SK-N-SH (cell line): ENCODE measurements around the gene ZNF454. TPM values are rescaled to one million over a fixed set of nuclear protein-coding genes. Genes with fewer than 3 reads are reported as not detected.

Source experiments
- CTCF ChIA-PET: fragments of 300-600, 350-600 bp; formaldehyde crosslinking; extraction: SDS; loops from one replicate; lab custom pipeline; 2021; lab: Yijun Ruan, JAX
- POLR2A ChIA-PET: fragments of 350-600 bp; sonication (Branson Sonifier 250); formaldehyde crosslinking; extraction: SDS; loops from one replicate; lab custom pipeline; 2020; ENCODE audit warnings: antibody characterized with exemption, inconsistent platforms; lab: Yijun Ruan, JAX
- DNase-seq: peaks from one replicate; pipeline ENCODE4 v3.0.0; 2012
- H2AFZ ChIP-seq: fragments of 200-600 bp; sonication (generic); 2 replicates; pipeline ENCODE4 v1.8.1; 2016; ENCODE audit warnings: antibody characterized with exemption, mild to moderate bottlenecking, low read depth
- H3F3A ChIP-seq: fragments of 200-600 bp; sonication (generic); replicated peaks from 2 replicates; pipeline ENCODE3; 2016; ENCODE audit warnings: antibody characterized with exemption, mild to moderate bottlenecking; ENCODE audit not compliant: insufficient read depth
- H3K27ac ChIP-seq, 2 experiments: fragments of 200-500 bp in 1 of 2; fragments of 200-600 bp in 1 of 2; sonication (Bioruptor generic) in 1 of 2; sonication (generic), shearing (Covaris generic) in 1 of 2; 2 replicates each; pipeline versions ENCODE4 v1.5.1 to v1.6.1; 2014 to 2016; ENCODE audit warnings: low read depth in 2 of 2, inconsistent platforms in 1 of 2, low read length in 1 of 2, mild to moderate bottlenecking in 1 of 2, mixed read lengths in 1 of 2
- H3K27me3 ChIP-seq: fragments of 200-600 bp; sonication (generic), shearing (Covaris generic); 2 replicates; pipeline ENCODE4 v1.6.1; 2016; ENCODE audit warnings: mixed run types; ENCODE audit not compliant: insufficient read depth
- H3K36me3 ChIP-seq, 2 experiments: fragments of 200-500 bp in 1 of 2; fragments of 200-600 bp in 1 of 2; sonication (Bioruptor generic) in 1 of 2; sonication (generic) in 1 of 2; replicated peaks in 1 of 2; 2 replicates each; pipeline versions ENCODE3 to v1.5.1; 2014 to 2016; ENCODE audit warnings: low read length in 1 of 2, mild to moderate bottlenecking in 1 of 2; ENCODE audit not compliant: insufficient read depth in 2 of 2, control insufficient read depth in 1 of 2
- H3K4me1 ChIP-seq, 2 experiments: fragments of 200-500 bp in 1 of 2; fragments of 200-600 bp in 1 of 2; sonication (Bioruptor generic) in 1 of 2; sonication (generic), shearing (Covaris generic) in 1 of 2; 2 replicates each; pipeline versions ENCODE4 v1.5.1 to v1.6.1; 2014 to 2016; ENCODE audit warnings: low read depth in 1 of 2, low read length in 1 of 2, mixed run types in 1 of 2; ENCODE audit not compliant: insufficient read depth in 2 of 2, control insufficient read depth in 1 of 2
- H3K4me2 ChIP-seq: fragments of 200-600 bp; sonication (generic), shearing (Covaris generic); 2 replicates; pipeline ENCODE4 v1.6.1; 2017; ENCODE audit warnings: mixed run types
- H3K4me3 ChIP-seq, 2 experiments: fragments of 200-500 bp in 1 of 2; fragments of 200-600 bp in 1 of 2; sonication (Bioruptor generic) in 1 of 2; sonication (generic), shearing (Covaris generic) in 1 of 2; 2 replicates each; pipeline versions ENCODE4 v1.5.1 to v1.8.1; 2014 to 2016; ENCODE audit warnings: low read depth in 2 of 2, inconsistent platforms in 1 of 2, low read length in 1 of 2, mild to moderate bottlenecking in 1 of 2, mixed read lengths in 1 of 2, moderate library complexity in 1 of 2
- H3K79me2 ChIP-seq: fragments of 200-600 bp; sonication (generic); 2 replicates; pipeline ENCODE4 v1.8.1; 2017; ENCODE audit warnings: mild to moderate bottlenecking; ENCODE audit not compliant: insufficient read depth
- H3K9ac ChIP-seq: fragments of 200-600 bp; sonication (generic); 2 replicates; pipeline ENCODE4 v1.6.1; 2017; ENCODE audit warnings: mixed run types
- H3K9me2 ChIP-seq: fragments of 200-600 bp; sonication (generic); 2 replicates; pipeline ENCODE4 v1.6.1; 2017; ENCODE audit warnings: mixed run types
- H3K9me3 ChIP-seq: fragments of 200-600 bp; sonication (generic); 2 replicates; pipeline ENCODE4 v1.6.1; 2017; ENCODE audit warnings: mixed run types, mild to moderate bottlenecking, moderate library complexity
- H4K20me1 ChIP-seq: fragments of 200-600 bp; sonication (generic); 2 replicates; pipeline ENCODE4 v1.6.1; 2017; ENCODE audit warnings: mild to moderate bottlenecking, mixed run types; ENCODE audit not compliant: insufficient read depth
- CHD2 ChIP-seq: fragments of 150-350 bp; IDR thresholded peaks from 2 replicates; pipeline ENCODE4 v1.6.1; 2018; ENCODE audit warnings: low read length; ENCODE audit not compliant: partially characterized antibody
- CTCF ChIP-seq: fragments of 200-600 bp; sonication (generic); IDR thresholded peaks from 2 replicates; pipeline ENCODE4 v1.6.1; 2017; ENCODE audit warnings: antibody characterized with exemption, mild to moderate bottlenecking, moderate library complexity
- EP300 ChIP-seq, 2 experiments: IDR thresholded peaks; 2 replicates each; pipeline versions ENCODE4 v1.4.0 to v1.6.1; 2012; ENCODE audit warnings: borderline replicate concordance in 1 of 2, low read depth in 1 of 2, low read length in 1 of 2
- EZH2phosphoT487 ChIP-seq: fragments of 200-600 bp; sonication (generic); IDR thresholded peaks from 2 replicates; pipeline ENCODE4 v1.6.1; 2017; ENCODE audit warnings: low read depth, mixed run types, mild to moderate bottlenecking, antibody characterized with exemption, moderate library complexity, borderline replicate concordance
- FOXJ3 ChIP-seq: sonication (generic); formaldehyde crosslinking; IDR thresholded peaks from 2 replicates; pipeline ENCODE4 v1.5.1; 2020; ENCODE audit warnings: mild to moderate bottlenecking, missing genetic modification reagents
- GATA2 ChIP-seq: sonication (generic); formaldehyde crosslinking; IDR thresholded peaks from 2 replicates; pipeline ENCODE4 v1.5.0; 2020; ENCODE audit warnings: mild to moderate bottlenecking, missing genetic modification reagents
- IRF3 ChIP-seq: fragments of 150-350 bp; IDR thresholded peaks from 2 replicates; pipeline ENCODE4 v1.6.1; 2016; ENCODE audit warnings: mild to moderate bottlenecking, low read depth, low read length
- MEF2A ChIP-seq: IDR thresholded peaks from 2 replicates; pipeline ENCODE4 v1.4.0; 2012; ENCODE audit warnings: low read depth, borderline replicate concordance
- MXI1 ChIP-seq: IDR thresholded peaks from 2 replicates; pipeline ENCODE4 v1.6.1; 2012; ENCODE audit warnings: mild to moderate bottlenecking, low read depth, low read length, improper control_type of control experiment
- PBX3 ChIP-seq: IDR thresholded peaks from 2 replicates; pipeline ENCODE4; 2012
- RAD21 ChIP-seq: IDR thresholded peaks from 2 replicates; pipeline ENCODE4 v1.6.1; 2012; ENCODE audit warnings: mild to moderate bottlenecking, low read length
- REST ChIP-seq: IDR thresholded peaks from 2 replicates; pipeline ENCODE4 v1.6.1; 2012; ENCODE audit warnings: mild to moderate bottlenecking, low read depth, low read length, moderate library complexity
- RXRA ChIP-seq: IDR thresholded peaks from 2 replicates; pipeline ENCODE4 v1.4.0; 2012; ENCODE audit warnings: low read depth, mild to moderate bottlenecking, borderline replicate concordance
- SMC3 ChIP-seq: IDR thresholded peaks from 2 replicates; pipeline ENCODE4 v1.6.1; 2012; ENCODE audit warnings: low read depth, low read length, improper control_type of control experiment
- TAF1 ChIP-seq: IDR thresholded peaks from 2 replicates; pipeline ENCODE4 v1.6.1; 2012; ENCODE audit warnings: low read depth, mild to moderate bottlenecking, low read length, moderate library complexity, borderline replicate concordance
- TCF12 ChIP-seq: IDR thresholded peaks from 2 replicates; pipeline ENCODE4 v1.4.0; 2012
- USF1 ChIP-seq: IDR thresholded peaks from 2 replicates; pipeline ENCODE4 v1.4.0; 2012; ENCODE audit warnings: low read depth, borderline replicate concordance
- ZBTB33 ChIP-seq: IDR thresholded peaks from 2 replicates; pipeline ENCODE4 v1.4.0; 2012; ENCODE audit warnings: low read depth, borderline replicate concordance
- WGBS: methylation state at CpG from one replicate; pipeline ENCODE4 v1.1.6; 2017; ENCODE audit warnings: low lambda C conversion rate; 5-methylcytosine and 5-hydroxymethylcytosine counted together
- polyA plus RNA-seq, 3 experiments: library from polyadenylated mRNA; depleted of rRNA; stranded (reverse); fragments of >200 nt; gene quantifications; 2 replicates each; pipeline ENCODE4 v1.2.3, GENCODE V29; 2012

Gene ZNF454
- polyA plus RNA-seq, 1 of the 3 experiments (the other 2 are of a cell fraction) = 0.15 TPM

GRCh38 chr5:179008667-179009066, 67.7 kb downstream of the ZNF454 start:
- Histone ChIP-seq H3K36me3 (no peaks in the 10 kb centered on the region), H2AFZ (no peak overlapping the region), H3K9me3 (peaks cover 4% of the 10 kb centered on the region; the same call in 1 of the 2 replicates), H3K9ac (no peak overlapping the region), H3K4me1 (no peaks in the 10 kb centered on the region), H3K4me3 (no peak overlapping the region), H4K20me1 (no peaks in the 10 kb centered on the region), H3K27ac (no peak overlapping the region), H3K4me2 (no peak overlapping the region), H3K9me2 (no peaks in the 10 kb centered on the region), H3K79me2 (no peaks in the 10 kb centered on the region), H3F3A (no peaks in the 10 kb centered on the region), H3K27me3 (no peaks in the 10 kb centered on the region)
- peak; percentile 8 for DNase-seq
- 0% methylated on average over 1 of the region's 1 CpG for WGBS
- ChIA-PET POLR2A (no interaction called here), CTCF (interaction anchor here (1.3 to 1.5 kb wide), 2 partner anchors 9 to 25 kb away, joined by 3 to 4 read pairs; no protein-coding TSS in a partner anchor)
- TF ChIP-seq RAD21 (peak; percentile 29; the same call in 1 of the 2 replicates), MEF2A (no peak), EP300 (IDR thresholded peaks at IDR 0.05; ENCODE audit: borderline replicate concordance in 1 of 2, low read depth in 1 of 2, low read length in 1 of 2) (no peak), CHD2 (no peak), PBX3 (no peak), ZBTB33 (no peak), TCF12 (no peak), MXI1 (no peak), RXRA (no peak), EZH2phosphoT487 (no peak), FOXJ3 (CRISPR knock-in tag) (no peak), IRF3 (no peak), GATA2 (no peak), REST (no peak), USF1 (no peak), CTCF (peak; percentile 30), SMC3 (no peak), TAF1 (no peak)
